Middle frontal gyrus (tissue), 1 donor: ENCODE measurements around the gene ZFP64.

Experiments
- DNase-seq: peaks from one replicate; pipeline ENCODE4 v3.0.0-alpha.2; 2015; ENCODE audit warnings: low spot score; ENCODE audit errors: extremely low spot score

ZFP64 gene

GRCh38 chr20:52105442-52106422 is 85.8 kb downstream of the ZFP64 start:
- no peak for DNase-seq

- no peak for DNase-seq
Observed at GRCh38 chr20:52104546-52105441, 86.8 kb downstream of the ZFP64 start.

- DNase-seq: no peak
Observed at GRCh38 chr20:52103913-52104545, 87.5 kb downstream of the ZFP64 start.

GRCh38 chr20:52103335-52103912 is 88.2 kb downstream of the ZFP64 start:
- no peak for DNase-seq

DNA sequence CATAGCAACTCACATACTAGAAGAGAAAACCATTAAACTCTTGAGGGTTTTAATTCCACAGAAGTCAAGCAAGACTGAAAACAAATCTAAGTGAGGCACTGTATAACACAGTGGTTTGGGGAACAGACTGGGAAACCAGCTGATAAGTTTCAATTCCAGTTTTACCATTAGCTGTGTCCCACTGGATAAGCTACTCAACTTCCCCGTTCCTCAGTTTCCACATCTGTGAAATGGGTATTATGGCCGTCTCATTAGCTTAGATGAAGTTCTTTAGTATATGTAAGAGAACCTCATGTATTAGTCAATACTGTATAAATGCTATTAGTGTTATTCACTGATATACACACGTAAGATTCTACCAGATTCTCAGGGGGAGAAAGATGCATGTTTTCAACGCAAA is 89.0 kb downstream of the ZFP64 start:
- DNase-seq: no peak

DNA sequence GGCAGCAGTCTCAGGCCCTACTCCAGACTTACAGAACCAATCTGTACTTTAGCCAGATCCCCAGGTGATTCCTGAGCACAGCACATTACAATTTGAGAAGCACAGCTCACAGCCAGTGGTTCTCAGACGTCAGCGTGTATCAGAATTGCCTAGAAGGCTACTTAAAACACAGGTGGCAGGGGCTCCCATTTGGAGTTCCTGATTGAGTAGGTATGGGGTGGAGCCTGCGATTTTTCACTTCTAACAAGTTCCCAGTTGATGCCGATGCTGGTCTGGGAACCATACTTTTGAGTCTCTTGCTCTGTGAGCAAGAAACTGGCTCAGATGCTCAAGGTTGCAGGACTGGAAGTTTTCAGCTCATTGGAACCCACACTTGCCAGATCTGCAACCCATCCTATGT is 89.5 kb downstream of the ZFP64 start:
- DNase-seq: no peak
